Suprapubic skin (tissue), 4 donors: Measurements from ENCODE around the gene CNBD2. TPM values are rescaled to one million over a fixed set of nuclear protein-coding genes. Genes with fewer than 3 reads are reported as not detected.
"Not testable (repeated sequence)": the region's sequence is repeated elsewhere in the genome, so short reads cannot be mapped to it uniquely, and the experiment has no call there.

Experiments
- DNase-seq, 2 donors: peaks; one replicate each; pipeline ENCODE4 v3.0.0-alpha.2; 2019; ENCODE audit warnings: low spot score in 2 of 2
- H3K27ac ChIP-seq: fragments of 200-600 bp; sonication (generic); one replicate; pipeline ENCODE4 v1.5.1; 2019
- H3K27me3 ChIP-seq: fragments of 200-600 bp; sonication (generic); one replicate; pipeline ENCODE4 v1.5.1; 2019
- H3K36me3 ChIP-seq: fragments of 200-600 bp; sonication (generic); one replicate; pipeline ENCODE4 v1.5.1; 2019
- H3K4me1 ChIP-seq: fragments of 200-600 bp; sonication (generic); one replicate; pipeline ENCODE4 v1.5.1; 2019
- H3K4me3 ChIP-seq: fragments of 200-600 bp; sonication (generic); one replicate; pipeline ENCODE4 v1.5.1; 2019; ENCODE audit warnings: mild to moderate bottlenecking
- H3K9me3 ChIP-seq: fragments of 200-600 bp; sonication (generic); one replicate; pipeline ENCODE4 v1.5.1; 2019
- CTCF ChIP-seq, 2 donors: fragments of 200-600 bp in 1 of 2; fragments of 450-650 bp in 1 of 2; sonication (generic) in 1 of 2; IDR thresholded peaks; one replicate each; pipeline ENCODE4 v1.5.1; 2016 to 2019; ENCODE audit warnings: antibody characterized with exemption in 2 of 2, mild to moderate bottlenecking in 1 of 2, moderate library complexity in 1 of 2
- EP300 ChIP-seq: sonication (generic); formaldehyde crosslinking; IDR thresholded peaks from one replicate; pipeline ENCODE4 v1.6.1; 2017; ENCODE audit warnings: antibody characterized with exemption
- POLR2A ChIP-seq, 2 donors: fragments of 450-650 bp; IDR thresholded peaks; one replicate each; pipeline ENCODE4 v1.6.1; 2017; ENCODE audit warnings: antibody characterized with exemption in 2 of 2, mild to moderate bottlenecking in 2 of 2, moderate library complexity in 2 of 2
- POLR2AphosphoS5 ChIP-seq, 3 donors: sonication (generic); formaldehyde crosslinking; IDR thresholded peaks; one replicate each; pipeline ENCODE4 v1.6.1; 2017; ENCODE audit warnings: antibody characterized with exemption in 3 of 3
- WGBS: methylation state at CpG from one replicate; pipeline ENCODE4 v1.1.5; 2018; 5-methylcytosine and 5-hydroxymethylcytosine counted together
- total RNA-seq, 4 donors: library from RNA; depleted of rRNA; stranded (reverse); fragments of >200 nt; gene quantifications; one replicate each; pipeline ENCODE4 v1.1.0, GENCODE V29; 2016

Gene CNBD2
- total RNA-seq, 4 donors from 2014 or later, result 6.4 to 19.7 (median 10.3) TPM

- H3K4me1 ChIP-seq, result peaks cover 12% of the 10 kb centered on the region
- TF ChIP-seq POLR2AphosphoS5 (IDR thresholded peaks at IDR 0.05) (no peak), EP300 (no peak), POLR2A (IDR thresholded peaks at IDR 0.05) (no peak), CTCF (IDR thresholded peaks at IDR 0.05) (no peak)
- DNase-seq, result no peak
- H3K27ac ChIP-seq, result no peak overlapping the region
- H3K9me3 ChIP-seq, result no peaks in the 10 kb centered on the region
- no peak overlapping the region for H3K4me3 ChIP-seq
- no peaks in the 10 kb centered on the region for H3K27me3 ChIP-seq
- WGBS, result 59% methylated on average over 7 of the region's 8 CpGs
- no peaks in the 10 kb centered on the region for H3K36me3 ChIP-seq
Measured at GRCh38 chr20:36070451-36070850, 102.1 kb downstream of the CNBD2 start.

- no peaks in the 10 kb centered on the region for H3K36me3 ChIP-seq
- WGBS, result 71% methylated on average over 2 of the region's 2 CpGs
- H3K27me3 ChIP-seq, result no peaks in the 10 kb centered on the region
- H3K4me3 ChIP-seq, result no peak overlapping the region
- TF ChIP-seq CTCF (IDR thresholded peaks at IDR 0.05) (no peak), EP300 (no peak), POLR2A (IDR thresholded peaks at IDR 0.05) (no peak)
- H3K4me1 ChIP-seq, result peaks cover under 1% of the 10 kb centered on the region
- DNase-seq, result no peak
- H3K9me3 ChIP-seq, result no peaks in the 10 kb centered on the region
- H3K27ac ChIP-seq, result no peak overlapping the region
Measured at GRCh38 chr20:36071848-36072247, 103.5 kb downstream of the CNBD2 start.

GRCh38 chr20:36074983-36075382 lies 106.6 kb downstream of the CNBD2 start:
- Histone ChIP-seq H3K4me1 (no peaks in the 10 kb centered on the region), H3K9me3 (no peaks in the 10 kb centered on the region), H3K27ac (no peak overlapping the region), H3K36me3 (no peaks in the 10 kb centered on the region), H3K27me3 (no peaks in the 10 kb centered on the region), H3K4me3 (no peak overlapping the region)
- no peak for DNase-seq
- WGBS, result 23% methylated on average over 2 of the region's 2 CpGs
- TF ChIP-seq CTCF (IDR thresholded peaks at IDR 0.05) (no peak), POLR2AphosphoS5 (IDR thresholded peaks at IDR 0.05) (no peak), EP300 (no peak), POLR2A (IDR thresholded peaks at IDR 0.05) (no peak)

GRCh38 chr20:36077762-36078161 lies 109.4 kb downstream of the CNBD2 start:
- H3K27me3 ChIP-seq, H3K4me1 ChIP-seq, H3K36me3 ChIP-seq, H3K27ac ChIP-seq, H3K9me3 ChIP-seq, DNase-seq, H3K4me3 ChIP-seq: not testable (repeated sequence)
- 87% methylated on average over 5 of the region's 5 CpGs for WGBS

GRCh38 chr20:36079486-36079885 lies 111.1 kb downstream of the CNBD2 start:
- no peak overlapping the region for H3K27ac ChIP-seq
- DNase-seq, result no peak
- no peaks in the 10 kb centered on the region for H3K27me3 ChIP-seq
- WGBS, result 93% methylated on average over 6 of the region's 6 CpGs
- H3K36me3 ChIP-seq, result no peaks in the 10 kb centered on the region
- H3K9me3 ChIP-seq, result no peaks in the 10 kb centered on the region
- TF ChIP-seq POLR2AphosphoS5 (IDR thresholded peaks at IDR 0.05), result no peak
- no peak for TF ChIP-seq POLR2A (IDR thresholded peaks at IDR 0.05)
- no peak for TF ChIP-seq EP300
- no peak for TF ChIP-seq CTCF (IDR thresholded peaks at IDR 0.05)
- H3K4me1 ChIP-seq, result peaks cover 6% of the 10 kb centered on the region
- H3K4me3 ChIP-seq, result no peak overlapping the region

GRCh38 chr20:36079984-36080383 lies 111.6 kb downstream of the CNBD2 start:
- H3K36me3 ChIP-seq, H3K4me1 ChIP-seq, DNase-seq, H3K9me3 ChIP-seq, H3K4me3 ChIP-seq, H3K27ac ChIP-seq, H3K27me3 ChIP-seq: not testable (repeated sequence)
- 73% methylated on average over 6 of the region's 6 CpGs for WGBS

Other genes starting within 250 kb of the CNBD2 start
- gene RBM39, start 226.3 kb upstream of the CNBD2 start, total RNA-seq, result 100 to 1,000 TPM; 245 to 599 (median 258) TPM
- gene PHF20, start 196.6 kb upstream of the CNBD2 start, total RNA-seq, result 10 to 100 TPM; 44.2 to 60.6 (median 47.3) TPM
- gene SCAND1, start 14.1 kb upstream of the CNBD2 start, total RNA-seq, result 10 to 100 TPM; 53.9 to 67.4 (median 59.9) TPM
- gene EPB41L1, start 186.2 kb downstream of the CNBD2 start, total RNA-seq, result 10 to 100 TPM; 14.3 to 27.9 (median 21.4) TPM